ENCODE data around the gene OR4C13. TPM values are rescaled to one million over a fixed set of nuclear protein-coding genes. Genes with fewer than 3 reads are reported as not detected.
A peak's percentile ranks its signal among the peaks of the same experiment; 100 is the strongest.
"Not testable (repeated sequence)": the region's sequence is repeated elsewhere in the genome, so short reads cannot be mapped to it uniquely, and the experiment has no call there.

The OR4C13 gene
- total RNA-seq (2014; rRNA removed; shearing (Covaris generic)), result not detected in 2 replicates

DNA sequence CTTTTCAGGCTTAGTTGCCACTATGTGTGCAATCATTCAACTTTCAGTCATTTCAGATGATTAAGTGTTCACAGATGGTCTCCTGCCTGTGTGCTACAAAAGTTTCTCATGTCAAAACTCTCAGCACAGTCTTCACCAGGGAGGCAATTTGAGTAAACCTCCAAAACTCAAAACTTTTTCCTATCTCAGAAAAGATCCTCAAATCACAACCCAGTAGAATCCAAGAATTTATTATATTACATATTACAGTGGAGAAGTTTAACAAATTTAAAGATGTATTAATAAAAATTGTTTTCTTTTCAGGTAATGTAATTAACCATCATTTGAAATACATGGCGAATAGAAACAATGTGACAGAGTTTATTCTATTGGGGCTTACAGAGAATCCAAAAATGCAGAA lies at the start of gene OR4C13:
Gene OR4C13, plus strand, starts transcription at position 301 of the 400 bp plus-strand sequence. Its CDS starts 32 bp downstream, at position 333.
- DNase-seq (ENCODE audit: low read depth), result no peak

DNA sequence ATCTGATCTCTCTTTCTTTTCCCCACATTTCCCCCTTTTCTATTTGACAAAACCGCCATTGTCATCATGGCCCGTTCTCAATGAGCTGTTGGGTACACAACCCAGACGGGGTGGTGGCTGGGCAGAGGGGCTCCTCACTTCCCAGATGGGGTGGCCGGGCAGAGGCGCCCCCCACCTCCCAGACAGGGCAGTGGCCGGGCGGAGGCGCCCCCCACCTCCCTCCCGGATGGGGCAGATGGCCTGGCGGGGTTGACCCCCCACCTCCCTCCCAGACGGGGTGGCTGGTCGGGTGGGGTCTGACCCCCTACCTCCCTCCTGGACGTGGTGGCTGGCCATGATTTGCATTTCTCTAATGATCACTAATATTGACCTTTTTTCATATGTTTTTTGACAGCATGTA lies 40.7 kb upstream of the OR4C13 start:
- DNase-seq (ENCODE audit: low read depth), result not testable (repeated sequence)

DNA sequence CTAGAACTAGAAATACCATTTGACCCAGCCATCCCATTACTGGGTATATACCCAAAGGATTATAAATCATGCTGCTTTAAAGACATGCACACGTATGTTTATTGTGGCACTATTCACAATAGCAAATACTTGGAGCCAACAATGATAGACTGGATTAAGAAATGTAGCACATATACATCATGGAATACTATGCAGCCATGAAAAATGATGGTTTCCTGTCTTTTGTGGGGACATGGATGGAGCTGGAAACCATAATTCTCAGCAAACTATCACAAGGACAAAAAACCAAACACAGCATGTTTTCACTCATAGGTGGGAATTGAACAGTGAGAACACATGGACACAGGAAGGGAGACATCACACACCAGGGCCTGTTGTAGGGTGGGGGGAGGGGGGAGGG lies 3.5 kb upstream of the OR4C13 start:
- not testable (repeated sequence) for DNase-seq (ENCODE audit: low read depth)

DNA sequence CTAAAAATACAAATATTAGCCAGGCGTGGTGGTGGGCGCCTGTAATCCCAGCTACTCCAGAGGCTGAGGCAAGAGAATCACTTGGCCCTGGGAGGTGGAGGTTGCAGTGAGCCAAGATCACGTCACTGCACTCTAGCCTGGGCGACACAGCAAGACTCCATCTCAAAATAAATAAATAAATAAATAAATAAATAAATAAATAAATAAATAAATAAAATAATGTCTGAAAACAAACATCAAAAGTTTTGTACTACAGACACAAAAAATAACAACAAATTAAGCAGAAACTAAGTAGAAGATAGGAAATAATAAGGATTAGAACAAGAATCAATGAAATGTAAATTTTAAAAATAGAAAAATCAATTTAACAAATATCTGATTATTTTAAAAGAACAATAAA lies 21.2 kb downstream of the OR4C13 start:
- DNase-seq (ENCODE audit: low read depth), result not testable (repeated sequence)

DNA sequence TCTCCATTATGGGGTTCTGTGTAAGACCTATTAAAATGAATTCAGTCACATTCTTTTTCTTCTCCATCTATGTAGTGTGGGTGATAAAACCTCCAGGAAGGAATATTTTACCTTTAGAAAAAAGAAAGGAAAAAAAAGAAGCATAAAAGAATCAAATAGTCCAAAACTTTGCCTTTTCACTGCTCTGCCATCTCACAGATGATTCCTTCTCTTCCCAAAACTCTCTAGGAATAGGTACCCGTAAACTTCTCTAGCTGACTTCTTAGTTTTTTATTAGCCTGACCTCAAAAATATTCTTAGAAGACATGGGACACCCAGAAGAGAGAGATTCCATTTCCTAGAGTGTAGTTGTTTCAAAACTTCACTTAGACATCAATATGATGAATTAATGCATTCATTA lies 30.2 kb downstream of the OR4C13 start, which contains the start of gene OR4C12:
Gene OR4C12, minus strand, starts transcription at position 101 of the 400 bp plus-strand sequence. Its CDS starts 34 bp downstream, at position 67.
- DNase-seq (ENCODE audit: low read depth), result not testable (repeated sequence)

DNA sequence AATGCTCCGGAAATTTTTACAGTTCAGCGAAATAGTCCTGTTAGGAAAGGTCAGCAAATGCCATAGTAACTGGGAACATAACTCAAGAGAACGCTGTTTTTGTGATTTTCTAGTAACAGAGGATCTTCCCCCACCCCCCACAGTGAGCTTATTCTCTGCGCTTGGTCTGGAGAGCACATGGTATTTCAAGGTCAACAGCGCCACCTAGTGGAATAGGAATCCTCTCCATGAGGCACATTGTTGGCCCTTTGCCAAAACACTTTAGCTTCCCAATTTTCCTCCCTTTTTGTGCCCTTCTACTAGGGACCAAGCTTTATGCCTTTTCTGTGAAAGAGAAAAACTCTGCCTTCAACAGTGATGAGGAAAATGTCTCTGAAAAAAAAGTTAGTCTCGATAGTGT lies 43.4 kb downstream of the OR4C13 start:
- peak; percentile 54 for DNase-seq (ENCODE audit: low read depth)

Other genes with a start within 250 kb of the OR4C13 start
- gene OR4C12, start 30.1 kb downstream of the OR4C13 start, total RNA-seq (2014; rRNA removed; shearing (Covaris generic)), result not detected in 2 replicates
- not detected in 2 replicates for gene OR4C45, start 80.5 kb downstream of the OR4C13 start, total RNA-seq (2014; rRNA removed; shearing (Covaris generic))